ENCODE results near the gene PRR33. TPM values are rescaled to one million over a fixed set of nuclear protein-coding genes. Genes with fewer than 3 reads are reported as not detected.

Gene PRR33
- total and polyA plus RNA-seq, 4 experiments from 2014 or later: 0.18 TPM; not detected in 3

DNA sequence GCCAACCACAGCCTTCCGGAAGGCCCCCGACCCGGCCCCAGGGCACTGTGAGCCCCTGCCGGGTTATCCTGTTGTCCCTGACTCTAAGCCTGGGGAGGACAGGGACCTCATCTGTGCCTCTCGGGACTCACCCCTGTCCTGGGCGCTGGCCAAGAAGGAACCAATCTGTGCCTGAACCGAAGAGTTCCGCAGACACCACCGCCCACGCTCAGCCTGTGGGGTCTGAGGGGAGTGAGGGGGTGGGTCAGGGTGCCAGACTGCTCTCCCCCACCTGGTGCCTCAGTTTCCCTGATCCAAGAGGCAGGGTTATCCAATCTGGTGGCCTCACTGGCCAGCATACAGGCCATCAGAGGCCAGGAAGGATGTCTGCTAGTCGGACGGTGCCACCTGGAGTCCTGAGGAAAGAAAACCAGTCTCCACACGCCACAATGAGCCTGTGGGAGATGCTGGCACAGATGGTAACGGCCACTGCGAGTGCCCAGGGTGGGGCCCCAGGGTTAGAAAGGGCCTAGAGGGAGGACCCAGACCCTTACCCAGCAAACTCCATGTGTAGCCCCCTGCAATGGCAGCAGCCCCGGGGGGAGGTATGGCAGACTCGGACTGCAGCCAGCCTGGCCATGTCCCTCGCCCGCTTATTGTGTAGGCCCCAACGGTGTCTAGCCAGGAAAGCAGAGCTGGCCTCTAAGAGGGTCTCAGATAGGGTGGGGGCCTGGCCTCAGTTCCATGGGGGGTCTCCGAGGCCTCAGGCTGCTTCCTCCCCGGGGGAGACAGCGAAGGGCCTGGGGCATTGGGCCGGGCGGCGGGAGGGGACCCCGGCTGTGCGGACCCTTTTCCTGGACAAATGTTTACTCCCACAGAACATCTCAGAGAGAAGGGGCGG lies 27.0 kb upstream of the PRR33 start:
- Histone ChIP-seq H3K27ac (ENCODE audit: low read depth, low read length) (no peak overlapping the region), H3K27me3 (ENCODE audit: insufficient read depth, low read length) (no peaks in the 10 kb centered on the region), H3K9me3 (ENCODE audit: control insufficient read depth in 1 of 2, low read length in 2 of 2) (no peaks in the 10 kb centered on the region), H3K4me1 (ENCODE audit: insufficient read depth, low read length) (no peaks in the 10 kb centered on the region), H3K36me3 (ENCODE audit: insufficient read depth, low read length) (no peaks in the 10 kb centered on the region), H3K4me3 (ENCODE audit: low read length in 2 of 2) (no peak overlapping the region)
- Mint-ChIP-seq H3K36me3 (no peaks in the 10 kb centered on the region), H3K9me3 (peaks cover 0 to 2% (median 0%) of the 10 kb centered on the region in 8 donors), H3K4me3 (no peak overlapping the region), H3K4me1 (peaks cover 7 to 15% (median 11%) of the 10 kb centered on the region in 4 donors), H3K27ac (no peak overlapping the region), H3K27me3 (peaks cover 7 to 9% of the 10 kb centered on the region in 2 donors)
- POLR2A ChIA-PET (ENCODE audit: partially characterized antibody): interaction anchor here (0.6 to 2.8 kb wide), 7 partner anchors 28 to 77 kb away, joined by 3 to 63 read pairs (median 6); partner anchors contain the start of genes LSP1 and PRR33
- intact Hi-C loops (cut with micrococcal nuclease): loop anchor here (1.0 to 5.0 kb wide), 3 partner anchors 36 to 81 kb away; partner anchors contain the start of gene LSP1
- DNase-seq: no peak
- CTCF ChIA-PET (ENCODE audit: partially characterized antibody): no interaction called here

DNA sequence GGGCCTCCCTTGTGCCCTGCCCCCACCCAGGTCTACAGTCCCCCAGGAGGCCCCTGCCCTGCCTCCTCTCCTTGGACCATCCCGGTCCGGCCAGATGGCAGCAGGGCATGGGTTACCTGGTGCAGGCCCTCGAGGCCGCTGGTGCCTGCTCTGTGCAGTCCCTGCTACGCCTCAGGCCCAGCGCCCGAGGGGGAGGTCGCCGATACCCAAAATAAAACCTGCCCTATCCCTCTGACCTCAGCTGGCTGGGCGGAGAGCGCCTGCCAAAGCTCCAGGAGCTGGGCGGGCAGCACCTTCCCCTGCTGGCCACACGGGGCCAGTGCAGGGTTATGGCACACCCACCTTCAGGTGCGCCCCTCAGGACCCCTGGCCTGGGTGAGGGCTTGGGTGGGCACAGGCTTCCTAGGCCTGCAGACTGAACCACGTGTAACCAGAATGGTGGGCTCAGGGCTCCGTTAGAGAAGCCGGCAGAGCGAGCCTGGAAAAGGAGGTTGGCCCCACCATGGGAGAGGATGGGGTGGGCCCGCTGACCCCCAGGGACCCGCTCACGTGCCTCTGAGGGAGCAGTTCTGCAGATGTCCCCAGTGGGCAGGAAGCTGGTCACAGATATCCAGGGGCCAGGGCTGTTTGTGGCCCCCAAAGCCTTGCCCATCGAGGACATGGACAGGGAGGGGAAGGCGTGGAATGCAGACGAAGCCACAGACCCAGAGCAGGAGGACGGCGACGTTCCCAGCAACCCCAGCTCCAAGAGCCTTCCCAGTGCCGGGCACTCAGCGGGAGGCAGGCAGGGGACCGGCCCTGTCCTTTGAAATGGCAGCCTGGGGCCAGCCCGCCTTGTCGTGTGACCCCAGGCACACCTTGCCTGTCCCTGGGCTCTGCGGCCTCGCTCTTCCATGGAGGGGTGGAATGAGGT lies 26.1 kb upstream of the PRR33 start:
- ChIA-PET CTCF (ENCODE audit: partially characterized antibody) (interaction anchor here (1.5 to 2.1 kb wide), 2 partner anchors 26 to 224 kb away, joined by 5 to 7 read pairs; partner anchors contain the start of gene PRR33), POLR2A (ENCODE audit: partially characterized antibody) (interaction anchor here (0.6 to 2.8 kb wide), 14 partner anchors 12 to 77 kb away, joined by 3 to 63 read pairs (median 4); partner anchors contain the start of genes LSP1 and PRR33)
- H3K27me3 ChIP-seq (ENCODE audit: insufficient read depth, low read length): no peaks in the 10 kb centered on the region
- Mint-ChIP-seq H3K4me1 (peaks cover 6 to 12% (median 8%) of the 10 kb centered on the region in 4 donors), H3K27me3 (peaks cover 7 to 8% of the 10 kb centered on the region in 2 donors), H3K36me3 (no peaks in the 10 kb centered on the region), H3K27ac (peak overlapping the region in 1 of 7 donors; percentile 18), H3K9me3 (peaks cover 0 to 2% (median 0%) of the 10 kb centered on the region in 8 donors), H3K4me3 (no peak overlapping the region)
- no peak overlapping the region for H3K27ac ChIP-seq (ENCODE audit: low read depth, low read length)
- intact Hi-C loops (cut with micrococcal nuclease): loop anchor here (1.0 to 5.0 kb wide), 3 partner anchors 35 to 80 kb away; partner anchors contain the start of gene LSP1
- H3K36me3 ChIP-seq (ENCODE audit: insufficient read depth, low read length): no peaks in the 10 kb centered on the region
- DNase-seq: peak in 1 of 5 donors; percentile 11
- H3K4me3 ChIP-seq (ENCODE audit: low read length in 2 of 2): no peak overlapping the region
- H3K9me3 ChIP-seq (ENCODE audit: control insufficient read depth in 1 of 2, low read length in 2 of 2): no peaks in the 10 kb centered on the region
- no peaks in the 10 kb centered on the region for H3K4me1 ChIP-seq (ENCODE audit: insufficient read depth, low read length)

DNA sequence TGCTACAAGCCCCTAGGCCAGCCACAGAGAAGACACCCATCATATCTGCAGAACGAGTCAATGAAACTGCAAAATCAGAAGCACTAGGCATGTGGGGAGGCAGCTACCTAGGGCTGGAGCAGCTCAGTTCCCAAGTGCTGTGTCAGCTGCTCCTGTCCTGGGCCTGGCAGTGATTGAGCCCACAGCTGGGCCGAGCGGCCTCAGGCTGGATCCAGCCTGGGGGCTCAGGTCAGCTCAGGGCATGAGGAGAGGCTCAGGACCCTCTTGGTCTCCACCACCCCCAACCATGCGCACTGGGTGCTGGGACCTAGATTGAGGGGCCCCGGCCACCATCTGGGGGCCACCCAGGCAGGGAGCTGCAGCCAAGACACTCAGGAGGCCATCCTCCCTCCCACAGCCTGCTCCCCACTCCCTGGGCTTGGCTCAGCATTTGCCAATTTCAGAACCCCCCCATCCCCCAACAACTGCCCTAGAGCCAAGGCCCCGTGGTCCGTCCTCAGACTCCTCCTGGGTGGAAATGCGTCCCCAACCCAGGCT lies 25.4 kb upstream of the PRR33 start:
- H3K4me1 Mint-ChIP-seq: peaks cover 6 to 12% (median 8%) of the 10 kb centered on the region in 4 donors
- ChIA-PET POLR2A (ENCODE audit: partially characterized antibody) (interaction anchor here (0.7 to 2.8 kb wide), 13 partner anchors 13 to 76 kb away, joined by 3 to 63 read pairs (median 4); partner anchors contain the start of genes LSP1 and PRR33), CTCF (ENCODE audit: partially characterized antibody) (interaction anchor here (0.7 to 2.1 kb wide), 3 partner anchors 25 to 223 kb away, joined by 3 to 7 read pairs (median 5); partner anchors contain the start of gene PRR33)
- peaks cover 0 to 2% (median 0%) of the 10 kb centered on the region in 8 donors for H3K9me3 Mint-ChIP-seq
- H3K27ac ChIP-seq (ENCODE audit: low read depth, low read length): no peak overlapping the region
- H3K4me3 ChIP-seq (ENCODE audit: low read length in 2 of 2): no peak overlapping the region
- H3K9me3 ChIP-seq (ENCODE audit: control insufficient read depth in 1 of 2, low read length in 2 of 2): no peaks in the 10 kb centered on the region
- H3K27me3 ChIP-seq (ENCODE audit: insufficient read depth, low read length): no peaks in the 10 kb centered on the region
- no peaks in the 10 kb centered on the region for H3K4me1 ChIP-seq (ENCODE audit: insufficient read depth, low read length)
- peak overlapping the region in 2 of 7 donors; percentile 77 to 86 for H3K27ac Mint-ChIP-seq
- H3K4me3 Mint-ChIP-seq: no peak overlapping the region
- no peak for DNase-seq
- peaks cover 8 to 10% of the 10 kb centered on the region in 2 donors for H3K27me3 Mint-ChIP-seq
- H3K36me3 ChIP-seq (ENCODE audit: insufficient read depth, low read length): no peaks in the 10 kb centered on the region
- intact Hi-C loops (cut with micrococcal nuclease): loop anchor here (5.0 kb wide), 2 partner anchors 35 to 65 kb away; partner anchors contain the start of gene LSP1
- no peaks in the 10 kb centered on the region for H3K36me3 Mint-ChIP-seq

DNA sequence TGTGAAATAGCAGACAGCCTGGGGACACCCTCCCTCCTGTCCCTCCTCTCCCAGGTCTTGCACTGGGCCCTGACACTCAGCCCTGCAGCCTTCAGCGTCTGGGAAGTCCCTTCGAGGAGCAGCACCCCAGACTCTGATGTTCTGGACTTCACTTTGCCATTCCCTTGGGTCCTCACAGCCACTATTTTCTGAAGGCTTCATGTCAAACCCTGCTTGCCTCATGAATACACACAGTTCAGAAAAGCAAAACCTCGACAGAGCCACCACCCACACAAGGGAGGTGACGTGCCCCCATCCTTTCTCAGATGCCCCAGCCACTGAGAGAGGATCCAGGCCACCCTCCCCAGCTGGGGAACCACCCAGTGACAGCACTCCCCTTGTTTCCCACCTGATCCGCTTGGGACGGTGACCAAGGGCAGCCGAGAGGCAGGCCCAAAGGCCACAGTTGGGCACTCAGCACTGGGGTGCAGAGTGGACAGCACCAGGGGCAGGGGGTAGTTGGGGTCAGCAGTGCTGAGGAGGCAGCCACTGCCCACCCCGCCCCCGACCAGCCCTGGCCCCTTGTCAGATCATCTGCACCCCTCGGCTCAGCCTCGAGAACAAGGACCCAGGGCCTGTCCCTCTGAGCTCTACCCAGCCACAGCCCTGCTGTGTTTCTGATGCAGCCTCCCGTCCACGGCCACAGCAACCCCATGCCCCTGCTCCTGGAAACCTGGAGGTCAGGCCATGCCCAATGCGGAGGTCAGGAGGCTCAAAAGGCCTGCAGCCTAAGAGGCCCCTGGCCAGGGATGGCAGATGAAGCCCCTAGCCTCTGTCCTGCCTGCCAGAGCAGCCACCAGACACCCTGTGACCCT lies 24.7 kb upstream of the PRR33 start:
- intact Hi-C loops (cut with micrococcal nuclease): loop anchor here (5.0 kb wide), 2 partner anchors 34 to 64 kb away; partner anchors contain the start of gene LSP1
- Mint-ChIP-seq H3K27ac (peak overlapping the region in 4 of 7 donors; percentile 36 to 86 (median 63)), H3K4me3 (no peak overlapping the region), H3K27me3 (peaks cover 8% of the 10 kb centered on the region in 2 donors), H3K36me3 (no peaks in the 10 kb centered on the region), H3K9me3 (peaks cover 0 to 2% (median 0%) of the 10 kb centered on the region in 8 donors), H3K4me1 (peaks cover 6 to 12% (median 8%) of the 10 kb centered on the region in 4 donors)
- DNase-seq: no peak
- ChIA-PET POLR2A (ENCODE audit: partially characterized antibody) (interaction anchor here (0.7 to 2.8 kb wide), 11 partner anchors 14 to 76 kb away, joined by 3 to 63 read pairs (median 4); partner anchors contain the start of genes LSP1 and PRR33), CTCF (ENCODE audit: partially characterized antibody) (interaction anchor here (0.7 to 2.1 kb wide), 3 partner anchors 25 to 222 kb away, joined by 3 to 7 read pairs (median 5); partner anchors contain the start of gene PRR33)
- Histone ChIP-seq H3K9me3 (ENCODE audit: control insufficient read depth in 1 of 2, low read length in 2 of 2) (no peaks in the 10 kb centered on the region), H3K27ac (ENCODE audit: low read depth, low read length) (no peak overlapping the region), H3K4me3 (ENCODE audit: low read length in 2 of 2) (no peak overlapping the region), H3K4me1 (ENCODE audit: insufficient read depth, low read length) (no peaks in the 10 kb centered on the region), H3K36me3 (ENCODE audit: insufficient read depth, low read length) (no peaks in the 10 kb centered on the region), H3K27me3 (ENCODE audit: insufficient read depth, low read length) (no peaks in the 10 kb centered on the region)

DNA sequence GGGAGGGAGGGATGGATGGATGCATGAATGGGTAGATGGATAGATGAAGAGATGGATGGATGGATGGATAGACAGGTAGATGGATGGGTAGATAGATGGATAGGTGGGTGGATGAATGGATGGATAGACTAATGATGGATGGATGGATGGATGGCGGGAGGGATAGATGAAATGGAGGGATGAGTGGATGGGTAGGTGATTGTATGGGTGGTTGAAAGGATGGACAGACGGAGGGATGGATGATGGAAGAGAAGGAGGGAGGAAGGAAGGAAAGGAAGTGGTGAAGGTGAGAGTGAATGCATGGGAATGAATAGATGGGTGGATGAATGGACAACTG lies 24.1 kb upstream of the PRR33 start:
- Histone ChIP-seq H3K4me3 (ENCODE audit: low read length in 2 of 2) (no peak overlapping the region), H3K4me1 (ENCODE audit: insufficient read depth, low read length) (no peaks in the 10 kb centered on the region), H3K9me3 (ENCODE audit: control insufficient read depth in 1 of 2, low read length in 2 of 2) (no peaks in the 10 kb centered on the region), H3K36me3 (ENCODE audit: insufficient read depth, low read length) (no peaks in the 10 kb centered on the region), H3K27ac (ENCODE audit: low read depth, low read length) (no peak overlapping the region), H3K27me3 (ENCODE audit: insufficient read depth, low read length) (no peaks in the 10 kb centered on the region)
- intact Hi-C loops (cut with micrococcal nuclease): loop anchor here (1.0 to 5.0 kb wide), 3 partner anchors 24 to 63 kb away; partner anchors contain the start of gene LSP1
- ChIA-PET CTCF (ENCODE audit: partially characterized antibody) (no interaction called here), POLR2A (ENCODE audit: partially characterized antibody) (interaction anchor here (2.6 to 2.8 kb wide), 2 partner anchors 26 to 63 kb away, joined by 17 to 63 read pairs; partner anchors contain the start of genes LSP1 and PRR33)
- no peak for DNase-seq
- Mint-ChIP-seq H3K9me3 (peaks cover 0 to 2% (median 0%) of the 10 kb centered on the region in 8 donors), H3K27ac (peak overlapping the region in 3 of 7 donors; percentile 36 to 84 (median 49)), H3K4me3 (no peak overlapping the region), H3K27me3 (peaks cover 8 to 9% of the 10 kb centered on the region in 2 donors), H3K36me3 (no peaks in the 10 kb centered on the region), H3K4me1 (peaks cover 6 to 12% (median 8%) of the 10 kb centered on the region in 4 donors)

Measured in CD4-positive, alpha-beta memory T cell (primary cell).